ENCODE results near the gene PSME3. TPM values are rescaled to one million over a fixed set of nuclear protein-coding genes. Genes with fewer than 3 reads are reported as not detected.
"Not testable (repeated sequence)": the region's sequence is repeated elsewhere in the genome, so short reads cannot be mapped to it uniquely, and the experiment has no call there.

Gene PSME3
- total RNA-seq, 1 donor from 2014 or later, result 116 TPM

DNA sequence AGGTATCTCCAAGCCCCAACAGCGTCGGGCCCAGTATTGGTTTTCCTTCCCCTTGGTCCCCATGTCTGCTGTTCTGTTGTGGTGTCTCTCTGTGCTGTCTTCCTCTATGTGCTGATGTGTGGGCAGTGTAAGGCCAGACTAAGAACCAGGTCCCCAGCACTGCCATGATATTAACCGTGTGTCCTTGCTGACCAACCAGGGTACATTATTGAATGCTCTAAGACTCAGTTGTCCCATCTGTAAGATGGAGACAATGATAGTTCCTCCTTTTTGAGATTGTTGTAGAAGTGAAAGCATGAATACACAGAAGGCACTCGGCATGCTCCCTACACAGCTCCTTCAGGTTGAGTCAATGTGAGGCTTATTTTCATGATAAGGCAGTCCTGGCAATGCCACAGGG is 38.5 kb downstream of the PSME3 start:
- TF ChIP-seq CTCF (conservative IDR thresholded peaks at IDR 0.05), result no peak
- H3K4me3 Mint-ChIP-seq, result no peak overlapping the region
- peaks cover 21% of the 10 kb centered on the region for H3K27me3 Mint-ChIP-seq
- H3K4me1 Mint-ChIP-seq (ENCODE audit: unreplicated experiment), result peaks cover 4% of the 10 kb centered on the region
- H3K36me3 Mint-ChIP-seq, result peaks cover 3% of the 10 kb centered on the region
- no peak overlapping the region for H3K27ac Mint-ChIP-seq
- DNase-seq (ENCODE audit: extremely low spot score, unreplicated experiment), result no peak
- peaks cover 5% of the 10 kb centered on the region for H3K9me3 Mint-ChIP-seq

GRCh38 chr17:42872251-42872965 is 39.2 kb downstream of the PSME3 start:
- no peak for TF ChIP-seq CTCF (conservative IDR thresholded peaks at IDR 0.05)
- H3K4me3 Mint-ChIP-seq, result no peak overlapping the region
- peaks cover 3% of the 10 kb centered on the region for H3K36me3 Mint-ChIP-seq
- no peak for DNase-seq (ENCODE audit: extremely low spot score, unreplicated experiment)
- H3K4me1 Mint-ChIP-seq (ENCODE audit: unreplicated experiment), result no peaks in the 10 kb centered on the region
- H3K9me3 Mint-ChIP-seq, result peaks cover 5% of the 10 kb centered on the region
- no peak overlapping the region for H3K27ac Mint-ChIP-seq
- H3K27me3 Mint-ChIP-seq, result peaks cover 24% of the 10 kb centered on the region

DNA sequence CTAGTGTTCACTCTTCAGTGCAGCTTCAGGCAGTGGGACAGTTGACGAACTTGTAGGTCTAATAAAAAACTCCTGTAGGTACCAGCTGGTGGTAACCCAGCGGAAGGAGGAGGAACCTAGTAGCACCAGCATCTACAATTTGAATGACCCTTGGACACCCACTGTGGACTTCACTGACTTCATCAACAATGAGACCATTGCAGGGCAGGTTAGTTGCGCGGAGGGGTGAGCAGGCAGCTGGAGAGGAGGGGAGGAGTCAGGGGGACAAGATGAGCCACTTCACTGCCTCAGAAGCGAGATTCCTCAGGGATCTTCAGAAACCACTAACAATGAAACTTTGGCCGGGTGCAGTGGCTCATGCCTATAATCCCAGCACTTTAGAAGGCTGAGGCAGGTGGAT is 40.1 kb downstream of the PSME3 start:
- Mint-ChIP-seq H3K4me3 (no peak overlapping the region), H3K9me3 (peaks cover 5% of the 10 kb centered on the region), H3K36me3 (peaks cover 3% of the 10 kb centered on the region)

GRCh38 chr17:42873932-42874695 is 40.9 kb downstream of the PSME3 start:
- not testable (repeated sequence) for H3K9me3 Mint-ChIP-seq; H3K4me1 Mint-ChIP-seq (ENCODE audit: unreplicated experiment); H3K4me3 Mint-ChIP-seq; H3K27ac Mint-ChIP-seq; DNase-seq (ENCODE audit: extremely low spot score, unreplicated experiment); H3K36me3 Mint-ChIP-seq
- peaks cover 39% of the 10 kb centered on the region for H3K27me3 Mint-ChIP-seq

More for the DNA sequence above, 40.1 kb downstream of the PSME3 start:
- Mint-ChIP-seq H3K4me1 (ENCODE audit: unreplicated experiment) (no peaks in the 10 kb centered on the region), H3K27ac (no peak overlapping the region), H3K27me3 (peaks cover 33% of the 10 kb centered on the region)
- TF ChIP-seq CTCF (conservative IDR thresholded peaks at IDR 0.05), result no peak
- no peak for DNase-seq (ENCODE audit: extremely low spot score, unreplicated experiment)

GRCh38 chr17:42877037-42877436 is 43.8 kb downstream of the PSME3 start:
- DNase-seq (ENCODE audit: extremely low spot score, unreplicated experiment), result no peak
- Mint-ChIP-seq H3K36me3 (no peaks in the 10 kb centered on the region), H3K4me1 (ENCODE audit: unreplicated experiment) (no peaks in the 10 kb centered on the region), H3K27me3 (peaks cover 52% of the 10 kb centered on the region), H3K27ac (no peak overlapping the region), H3K9me3 (no peaks in the 10 kb centered on the region), H3K4me3 (no peak overlapping the region)
- TF ChIP-seq CTCF (conservative IDR thresholded peaks at IDR 0.05), result no peak
